Measurements from ENCODE around the gene NR3C2. TPM values are rescaled to one million over a fixed set of nuclear protein-coding genes. Genes with fewer than 3 reads are reported as not detected.

NR3C2 gene
- polyA plus RNA-seq, 1 of the 3 experiments (the other 2 are of a cell fraction): 0.02 TPM

GRCh38 chr4:148345509-148345908, 96.7 kb downstream of the NR3C2 start:
- no peaks in the 10 kb centered on the region; a peak in 2 of 4 replicates for H3K4me1 ChIP-seq (ENCODE audit: control insufficient read depth in 1 of 2, insufficient read depth in 2 of 2, low read depth in 1 of 2, low read length in 1 of 2)
- no peaks in the 10 kb centered on the region for H3K9me3 ChIP-seq
- H3K4me3 ChIP-seq (ENCODE audit: low read depth in 2 of 2, low read length in 1 of 2): no peak overlapping the region
- no peaks in the 10 kb centered on the region for H3K36me3 ChIP-seq (replicated peaks in 1 of 2; ENCODE audit: control insufficient read depth in 1 of 2, insufficient read depth in 2 of 2, low read length in 1 of 2)
- TF ChIP-seq FOXJ3 (CRISPR knock-in tag; IDR thresholded peaks at IDR 0.05) (no peak), MAX (IDR thresholded peaks at IDR 0.05; ENCODE audit: low read depth) (no peak), FOXM1 (IDR thresholded peaks at IDR 0.05; ENCODE audit: low read depth) (no peak), POLR2AphosphoS5 (IDR thresholded peaks at IDR 0.05; ENCODE audit: low read depth, low read length) (no peak), ZBTB33 (IDR thresholded peaks at IDR 0.05; ENCODE audit: borderline replicate concordance, low read depth) (no peak), EP300 (IDR thresholded peaks at IDR 0.05; ENCODE audit: borderline replicate concordance in 1 of 2, low read depth in 1 of 2, low read length in 1 of 2) (no peak), TCF12 (IDR thresholded peaks at IDR 0.05) (no peak)
- no peaks in the 10 kb centered on the region for H3F3A ChIP-seq (replicated peaks; ENCODE audit: insufficient read depth)
- no peaks in the 10 kb centered on the region for H3K79me2 ChIP-seq (ENCODE audit: insufficient read depth)
- H3K27me3 ChIP-seq (ENCODE audit: insufficient read depth): no peaks in the 10 kb centered on the region
- no peaks in the 10 kb centered on the region for H4K20me1 ChIP-seq (ENCODE audit: insufficient read depth)
- 45% methylated on average over 5 of the region's 5 CpGs for WGBS (ENCODE audit: low lambda C conversion rate)
- no peak overlapping the region for H3K4me2 ChIP-seq
- ChIA-PET POLR2A (no interaction called here), CTCF (no interaction called here)
- H3K27ac ChIP-seq (ENCODE audit: low read depth in 2 of 2, low read length in 1 of 2): no peak overlapping the region
- no peak overlapping the region for H2AFZ ChIP-seq (ENCODE audit: low read depth)
- no peak overlapping the region for H3K9ac ChIP-seq
- peaks cover 5% of the 10 kb centered on the region; the same call in 1 of the 2 replicates for H3K9me2 ChIP-seq
- DNase-seq: no peak

DNA sequence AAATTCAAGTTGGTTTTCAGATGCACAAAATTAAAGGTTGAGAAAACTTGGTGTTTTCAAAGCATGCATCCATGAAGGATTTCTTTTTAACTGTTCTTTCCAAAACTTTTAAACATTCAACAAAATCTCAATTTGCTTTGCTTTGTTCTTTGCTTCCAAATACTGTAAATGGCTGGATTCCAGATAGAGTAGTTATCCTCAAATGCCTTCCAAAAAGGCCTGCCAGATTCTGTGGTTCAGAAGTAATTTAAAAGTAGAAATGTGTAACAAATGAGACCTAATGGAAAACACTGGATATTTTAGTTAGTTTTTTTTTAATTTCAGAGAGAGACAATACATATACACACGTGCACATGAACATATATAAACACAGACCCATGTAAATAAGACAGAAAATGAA, 97.3 kb downstream of the NR3C2 start:
- Histone ChIP-seq H3K27me3 (ENCODE audit: insufficient read depth) (no peaks in the 10 kb centered on the region), H3K27ac (ENCODE audit: low read depth in 2 of 2, low read length in 1 of 2) (no peak overlapping the region), H3K4me1 (ENCODE audit: control insufficient read depth in 1 of 2, insufficient read depth in 2 of 2, low read depth in 1 of 2, low read length in 1 of 2) (no peaks in the 10 kb centered on the region; a peak in 2 of 4 replicates), H4K20me1 (ENCODE audit: insufficient read depth) (no peaks in the 10 kb centered on the region), H3K4me3 (ENCODE audit: low read depth in 2 of 2, low read length in 1 of 2) (no peak overlapping the region), H3K79me2 (ENCODE audit: insufficient read depth) (no peaks in the 10 kb centered on the region), H2AFZ (ENCODE audit: low read depth) (no peak overlapping the region), H3K4me2 (no peak overlapping the region), H3K36me3 (replicated peaks in 1 of 2; ENCODE audit: control insufficient read depth in 1 of 2, insufficient read depth in 2 of 2, low read length in 1 of 2) (no peaks in the 10 kb centered on the region), H3K9me3 (no peaks in the 10 kb centered on the region), H3K9ac (no peak overlapping the region), H3K9me2 (peaks cover 5% of the 10 kb centered on the region; the same call in 1 of the 2 replicates), H3F3A (replicated peaks; ENCODE audit: insufficient read depth) (no peaks in the 10 kb centered on the region)
- POLR2A ChIA-PET: no interaction called here
- CTCF ChIA-PET: no interaction called here
- TF ChIP-seq RAD21 (IDR thresholded peaks at IDR 0.05; ENCODE audit: low read length) (no peak), SMC3 (IDR thresholded peaks at IDR 0.05; ENCODE audit: low read depth, low read length) (no peak), MAX (IDR thresholded peaks at IDR 0.05; ENCODE audit: low read depth) (no peak), TEAD4 (IDR thresholded peaks at IDR 0.05; ENCODE audit: borderline replicate concordance, insufficient read depth) (no peak), CTCF (IDR thresholded peaks at IDR 0.05) (no peak), FOXJ3 (CRISPR knock-in tag; IDR thresholded peaks at IDR 0.05) (no peak), NFIC (IDR thresholded peaks at IDR 0.05; ENCODE audit: borderline replicate concordance) (no peak), NRF1 (IDR thresholded peaks at IDR 0.05; ENCODE audit: low read depth, low read length) (no peak), EZH2phosphoT487 (IDR thresholded peaks at IDR 0.05; ENCODE audit: borderline replicate concordance, low read depth) (no peak), GABPA (IDR thresholded peaks at IDR 0.05; ENCODE audit: low read depth) (no peak)
- TF ChIP-seq, protein P1, sequence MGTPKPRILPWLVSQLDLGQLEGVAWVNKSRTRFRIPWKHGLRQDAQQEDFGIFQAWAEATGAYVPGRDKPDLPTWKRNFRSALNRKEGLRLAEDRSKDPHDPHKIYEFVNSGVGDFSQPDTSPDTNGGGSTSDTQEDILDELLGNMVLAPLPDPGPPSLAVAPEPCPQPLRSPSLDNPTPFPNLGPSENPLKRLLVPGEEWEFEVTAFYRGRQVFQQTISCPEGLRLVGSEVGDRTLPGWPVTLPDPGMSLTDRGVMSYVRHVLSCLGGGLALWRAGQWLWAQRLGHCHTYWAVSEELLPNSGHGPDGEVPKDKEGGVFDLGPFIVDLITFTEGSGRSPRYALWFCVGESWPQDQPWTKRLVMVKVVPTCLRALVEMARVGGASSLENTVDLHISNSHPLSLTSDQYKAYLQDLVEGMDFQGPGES (IDR thresholded peaks at IDR 0.05; ENCODE audit: low read depth, low read length): no peak
- 8% methylated on average over 1 of the region's 1 CpG for WGBS (ENCODE audit: low lambda C conversion rate)
- DNase-seq: no peak

Measured in SK-N-SH (cell line).